Esophagus squamous epithelium (tissue), 5 donors: ENCODE results near the gene LRRC43. TPM values are rescaled to one million over a fixed set of nuclear protein-coding genes. Genes with fewer than 3 reads are reported as not detected.

Source experiments
- DNase-seq: peaks from one replicate; lab custom pipeline; 2025; lab: John Stamatoyannopoulos, UW
- H3K27ac ChIP-seq, 4 donors: fragments of 200-600 bp; sonication (generic); one replicate each; pipeline ENCODE4 v1.5.1; 2016 to 2019; ENCODE audit warnings: mild to moderate bottlenecking in 1 of 4
- H3K27me3 ChIP-seq, 4 donors: fragments of 200-600 bp; sonication (generic); 1 replicate in 3 of 4; 2 replicates in 1 of 4; pipeline versions ENCODE4 v1.5.1 to v1.6.0; 2017 to 2021; ENCODE audit warnings: antibody characterized with exemption in 1 of 4
- H3K36me3 ChIP-seq, 3 donors: fragments of 200-600 bp; sonication (generic); one replicate each; pipeline ENCODE4 v1.5.1; 2016 to 2019
- H3K4me1 ChIP-seq, 3 donors: fragments of 200-600 bp; sonication (generic); one replicate each; pipeline ENCODE4 v1.5.1; 2017 to 2019
- H3K4me3 ChIP-seq, 4 donors: fragments of 200-600 bp; sonication (generic); 1 replicate in 3 of 4; 2 replicates in 1 of 4; pipeline ENCODE4 v1.5.1; 2016 to 2019; ENCODE audit warnings: mild to moderate bottlenecking in 2 of 4, moderate library complexity in 1 of 4
- H3K9me3 ChIP-seq, 3 donors: fragments of 200-600 bp; sonication (generic); one replicate each; pipeline ENCODE4 v1.5.1; 2016 to 2019
- CTCF ChIP-seq, 6 experiments: fragments of 450-650 bp in 4 of 6; fragments of 200-600 bp in 2 of 6; sonication (generic) in 2 of 6; IDR thresholded peaks; one replicate each; pipeline ENCODE4 v1.5.1; 2016 to 2019; ENCODE audit warnings: antibody characterized with exemption in 6 of 6, mild to moderate bottlenecking in 4 of 6, moderate library complexity in 4 of 6
- POLR2A ChIP-seq, 4 donors: fragments of 450-650 bp; IDR thresholded peaks; one replicate each; pipeline ENCODE4 v1.6.1; 2017; ENCODE audit warnings: antibody characterized with exemption in 4 of 4, mild to moderate bottlenecking in 4 of 4, moderate library complexity in 3 of 4
- WGBS, 2 donors: methylation state at CpG; one replicate each; pipeline ENCODE4 v1.1.5; 2018; 5-methylcytosine and 5-hydroxymethylcytosine counted together
- intact Hi-C: fragments of 100-400 bp; cut with DNase I; formaldehyde crosslinking; loops from one replicate; pipeline ENCODE4 v1.15.0; 2022
- total RNA-seq, 4 donors: library from RNA; depleted of rRNA; stranded (reverse); fragments of >200 nt; gene quantifications; one replicate each; pipeline ENCODE4 v1.1.0, GENCODE V29; 2016
- donor health status: DM: yes; HTN: yes; CAD: no.

LRRC43 gene
- total RNA-seq, 4 donors from 2014 or later: 0.59 to 0.70 TPM; not detected in 2

- WGBS, 2 donors: 87 to 97% methylated on average over 4 to 7 of the region's 7 CpGs
- H3K9me3 ChIP-seq: no peaks in the 10 kb centered on the region
- intact Hi-C loops: no loop called here
- H3K36me3 ChIP-seq: peaks cover 7 to 96% (median 21%) of the 10 kb centered on the region in 3 donors
- no peaks in the 10 kb centered on the region for H3K4me1 ChIP-seq
- DNase-seq: no peak
- no peak overlapping the region for H3K4me3 ChIP-seq
- H3K27ac ChIP-seq: no peak overlapping the region
- TF ChIP-seq CTCF (IDR thresholded peaks at IDR 0.05) (no peak), POLR2A (IDR thresholded peaks at IDR 0.05) (no peak)
- no peaks in the 10 kb centered on the region for H3K27me3 ChIP-seq
Observed at GRCh38 chr12:122235741-122236140, 52.8 kb downstream of the LRRC43 start.

- intact Hi-C loops: no loop called here
- Histone ChIP-seq H3K9me3 (no peaks in the 10 kb centered on the region), H3K27ac (no peak overlapping the region), H3K27me3 (no peaks in the 10 kb centered on the region), H3K36me3 (peaks cover 4 to 94% (median 22%) of the 10 kb centered on the region in 3 donors), H3K4me1 (no peaks in the 10 kb centered on the region), H3K4me3 (no peak overlapping the region)
- DNase-seq: no peak
- TF ChIP-seq CTCF (IDR thresholded peaks at IDR 0.05) (no peak), POLR2A (IDR thresholded peaks at IDR 0.05) (no peak)
- 85 to 87% methylated on average over 5 of the region's 5 CpGs for WGBS, 2 donors
Observed at GRCh38 chr12:122238861-122239260, 55.9 kb downstream of the LRRC43 start.

- DNase-seq: no peak
- no peaks in the 10 kb centered on the region for H3K27me3 ChIP-seq
- 67 to 76% methylated on average over 6 of the region's 6 CpGs for WGBS, 2 donors
- intact Hi-C loops: no loop called here
- no peak overlapping the region for H3K4me3 ChIP-seq
- H3K4me1 ChIP-seq: no peaks in the 10 kb centered on the region
- TF ChIP-seq CTCF (IDR thresholded peaks at IDR 0.05) (no peak), POLR2A (IDR thresholded peaks at IDR 0.05) (no peak)
- peaks cover 0 to 80% (median 14%) of the 10 kb centered on the region in 3 donors for H3K36me3 ChIP-seq
- H3K27ac ChIP-seq: no peak overlapping the region
- no peaks in the 10 kb centered on the region for H3K9me3 ChIP-seq
Observed at GRCh38 chr12:122243965-122244364, 61.0 kb downstream of the LRRC43 start.

GRCh38 chr12:122244565-122245371 lies 61.8 kb downstream of the LRRC43 start:
- no peak for TF ChIP-seq POLR2A (IDR thresholded peaks at IDR 0.05)
- no peak for TF ChIP-seq CTCF (IDR thresholded peaks at IDR 0.05)
- peaks cover 0 to 80% (median 20%) of the 10 kb centered on the region in 3 donors for H3K36me3 ChIP-seq
- no peaks in the 10 kb centered on the region for H3K9me3 ChIP-seq
- no peak overlapping the region for H3K4me3 ChIP-seq
- no peaks in the 10 kb centered on the region for H3K4me1 ChIP-seq
- intact Hi-C loops: no loop called here
- no peaks in the 10 kb centered on the region for H3K27me3 ChIP-seq
- no peak overlapping the region for H3K27ac ChIP-seq
- WGBS, 2 donors: 70 to 81% methylated on average over 10 to 11 of the region's 11 CpGs
- no peak for DNase-seq

GRCh38 chr12:122245553-122245952 lies 62.6 kb downstream of the LRRC43 start:
- Histone ChIP-seq H3K27me3 (no peaks in the 10 kb centered on the region), H3K27ac (no peak overlapping the region), H3K36me3 (peaks cover 0 to 80% (median 23%) of the 10 kb centered on the region in 3 donors), H3K9me3 (no peaks in the 10 kb centered on the region), H3K4me1 (no peaks in the 10 kb centered on the region), H3K4me3 (no peak overlapping the region)
- intact Hi-C loops: no loop called here
- DNase-seq: no peak
- 100% methylated on average over 1 of the region's 1 CpG for WGBS, 2 donors
- TF ChIP-seq POLR2A (IDR thresholded peaks at IDR 0.05): no peak
- TF ChIP-seq CTCF (IDR thresholded peaks at IDR 0.05): no peak
